Measurements from ENCODE around the gene HOXD9.

GRCh38 chr2:176092270-176093144, 30.0 kb upstream of the HOXD9 start, which contains the start of gene HOXD13:
- TF ChIP-seq EZH2phosphoT487 (IDR thresholded peaks at IDR 0.05; ENCODE audit: low read depth): no peak
- no peak for TF ChIP-seq CTCF (IDR thresholded peaks at IDR 0.05; ENCODE audit: low read depth, low read length)
